A549 (cell line): ENCODE results near the gene PSMA2. TPM values are rescaled to one million over a fixed set of nuclear protein-coding genes. Genes with fewer than 3 reads are reported as not detected.

Experiments
- polyA plus RNA-seq, 4 experiments: library from polyadenylated mRNA; depleted of rRNA in 3 of 4; stranded (reverse); fragments of >200 nt; fragmentation: RNase III in 1 of 4; extraction: RNeasy Plus Mini Kit Qiagen cat#74134 plus additional on column Dnase treatment in 1 of 4; gene quantifications; 2 replicates in 3 of 4; 3 replicates in 1 of 4; pipeline ENCODE4 v1.2.3, GENCODE V29; 2011 to 2017

PSMA2 gene
- polyA plus RNA-seq, 2 of the 4 experiments (the other 2 are of a cell fraction) = 188 to 324 TPM

Other genes with a start within 250 kb of the PSMA2 start
- 3.7 and 4.2 TPM in 2 replicates for gene C7orf25, start 20.1 kb downstream of the PSMA2 start, polyA plus RNA-seq (2011; rRNA removed)
- gene C7orf25, start 20.1 kb downstream of the PSMA2 start, polyA plus RNA-seq (2017; fragmentation: RNase III; extraction: RNeasy Plus Mini Kit Qiagen cat#74134 plus additional on column Dnase treatment) = 3.0 to 3.8 TPM (median 3.0 TPM) in 3 replicates
- 68.1 and 90.4 TPM in 2 replicates for gene MRPL32, start 202 bp upstream of the PSMA2 start, polyA plus RNA-seq (2011; rRNA removed)
- gene MRPL32, start 202 bp upstream of the PSMA2 start, polyA plus RNA-seq (2017; fragmentation: RNase III; extraction: RNeasy Plus Mini Kit Qiagen cat#74134 plus additional on column Dnase treatment) = 75.0 to 80.8 TPM (median 76.0 TPM) in 3 replicates
- 11.3 and 16.0 TPM in 2 replicates for gene HECW1, start 180.5 kb upstream of the PSMA2 start, polyA plus RNA-seq (2011; rRNA removed)
- gene HECW1, start 180.5 kb upstream of the PSMA2 start, polyA plus RNA-seq (2017; fragmentation: RNase III; extraction: RNeasy Plus Mini Kit Qiagen cat#74134 plus additional on column Dnase treatment) = 11.3 to 12.5 TPM (median 12.2 TPM) in 3 replicates